ENCODE data around the gene RACGAP1. TPM values are rescaled to one million over a fixed set of nuclear protein-coding genes. Genes with fewer than 3 reads are reported as not detected.

The RACGAP1 gene
- total RNA-seq, 2 donors from 2014 or later = 3.9 to 4.6 TPM

- intact Hi-C loops (cut with DNase I) = no loop called here
- Histone ChIP-seq H3K4me1 (no peaks in the 10 kb centered on the region), H3K9me3 (no peaks in the 10 kb centered on the region), H3K36me3 (replicated peaks in 1 of 2; ENCODE audit: insufficient read depth in 1 of 2, low read depth in 2 of 2) (no peaks in the 10 kb centered on the region), H3K27ac (no peak overlapping the region), H3K4me3 (no peak overlapping the region), H3K27me3 (no peaks in the 10 kb centered on the region)
- TF ChIP-seq POLR2A (IDR thresholded peaks at IDR 0.05) = no peak
- no peak for TF ChIP-seq CTCF (IDR thresholded peaks at IDR 0.05)
- no peak for ATAC-seq
- no peak for DNase-seq
- WGBS, 2 donors = 64 to 73% methylated on average over 15 of the region's 15 CpGs
Observed at GRCh38 chr12:50041062-50041860, 16.0 kb upstream of the RACGAP1 start.

GRCh38 chr12:50040657-50041056, 15.4 kb upstream of the RACGAP1 start:
- Histone ChIP-seq H3K4me1 (no peaks in the 10 kb centered on the region), H3K9me3 (no peaks in the 10 kb centered on the region), H3K36me3 (replicated peaks in 1 of 2; ENCODE audit: insufficient read depth in 1 of 2, low read depth in 2 of 2) (no peaks in the 10 kb centered on the region), H3K27ac (no peak overlapping the region), H3K4me3 (no peak overlapping the region), H3K27me3 (no peaks in the 10 kb centered on the region)
- DNase-seq (no peak), ATAC-seq (no peak)
- TF ChIP-seq POLR2A (IDR thresholded peaks at IDR 0.05) = no peak
- TF ChIP-seq CTCF (IDR thresholded peaks at IDR 0.05) = no peak
- 45 to 73% methylated on average over 4 of the region's 4 CpGs for WGBS, 2 donors
- intact Hi-C loops (cut with DNase I) = no loop called here

- Histone ChIP-seq H3K4me1 (no peaks in the 10 kb centered on the region), H3K9me3 (no peaks in the 10 kb centered on the region), H3K27ac (no peak overlapping the region), H3K36me3 (replicated peaks in 1 of 2; ENCODE audit: insufficient read depth in 1 of 2, low read depth in 2 of 2) (no peaks in the 10 kb centered on the region), H3K4me3 (no peak overlapping the region), H3K27me3 (no peaks in the 10 kb centered on the region)
- intact Hi-C loops (cut with DNase I) = no loop called here
- TF ChIP-seq POLR2A (IDR thresholded peaks at IDR 0.05) (no peak), CTCF (IDR thresholded peaks at IDR 0.05) (peak; percentile 74 to 91 (median 87))
- DNase-seq = peak; percentile 81 to 91 (median 86)
- WGBS, 2 donors = 39% methylated on average over 9 of the region's 9 CpGs
- peak; percentile 90 for ATAC-seq
Observed at GRCh38 chr12:50039151-50039835, 14.0 kb upstream of the RACGAP1 start.

- H3K9me3 ChIP-seq = no peaks in the 10 kb centered on the region
- 89 to 90% methylated on average over 4 of the region's 4 CpGs for WGBS, 2 donors
- H3K36me3 ChIP-seq (replicated peaks in 1 of 2; ENCODE audit: insufficient read depth in 1 of 2, low read depth in 2 of 2) = no peaks in the 10 kb centered on the region
- DNase-seq (no peak), ATAC-seq (no peak)
- H3K4me1 ChIP-seq = no peaks in the 10 kb centered on the region
- no peaks in the 10 kb centered on the region for H3K27me3 ChIP-seq
- TF ChIP-seq CTCF (IDR thresholded peaks at IDR 0.05) (no peak), POLR2A (IDR thresholded peaks at IDR 0.05) (no peak)
- H3K27ac ChIP-seq = no peak overlapping the region
- intact Hi-C loops (cut with DNase I) = no loop called here
- no peak overlapping the region for H3K4me3 ChIP-seq
Observed at GRCh38 chr12:50038336-50038735, 13.0 kb upstream of the RACGAP1 start.
